Effector memory CD4-positive, alpha-beta T cell (primary cell): Measurements from ENCODE around the gene FNDC3A.

Experiments used
- DNase-seq, 3 donors: peaks; one replicate each; pipeline ENCODE4 v3.0.0-alpha.2; 2020
- H3K27ac ChIP-seq: 2 replicates; pipeline ENCODE4 v1.7.0; 2013; ENCODE audit warnings: mild to moderate bottlenecking, low read length, moderate library complexity; ENCODE audit not compliant: insufficient read depth, poor library complexity, severe bottlenecking
- H3K27me3 ChIP-seq: replicated peaks from 2 replicates; pipeline ENCODE4 v1.7.0; 2013; ENCODE audit warnings: mild to moderate bottlenecking, low read length; ENCODE audit not compliant: insufficient read depth, control insufficient read depth, poor library complexity, severe bottlenecking
- H3K36me3 ChIP-seq: 2 replicates; pipeline ENCODE4 v1.7.0; 2013; ENCODE audit warnings: mild to moderate bottlenecking, low read length, moderate library complexity; ENCODE audit not compliant: control insufficient read depth, insufficient read depth
- H3K4me1 ChIP-seq: 2 replicates; pipeline ENCODE4 v1.7.0; 2013; ENCODE audit warnings: low read length, mild to moderate bottlenecking; ENCODE audit not compliant: control insufficient read depth, insufficient read depth, poor library complexity, severe bottlenecking
- H3K4me3 ChIP-seq: 2 replicates; pipeline ENCODE4 v1.7.0; 2013; ENCODE audit warnings: low read length, low read depth, mild to moderate bottlenecking; ENCODE audit not compliant: insufficient read depth, poor library complexity, severe bottlenecking
- H3K9me3 ChIP-seq: 2 replicates; pipeline ENCODE4 v1.7.0; 2013; ENCODE audit warnings: mild to moderate bottlenecking, low read length, moderate library complexity; ENCODE audit not compliant: control insufficient read depth

The FNDC3A gene

GRCh38 chr13:49029570-49029969, 53.9 kb downstream of the FNDC3A start:
- H3K27me3 ChIP-seq: no peaks in the 10 kb centered on the region
- no peaks in the 10 kb centered on the region for H3K9me3 ChIP-seq
- no peak overlapping the region for H3K27ac ChIP-seq
- H3K4me3 ChIP-seq: no peak overlapping the region
- peaks cover 4% of the 10 kb centered on the region for H3K36me3 ChIP-seq
- H3K4me1 ChIP-seq: no peaks in the 10 kb centered on the region
- no peak for DNase-seq

- H3K4me3 ChIP-seq: no peak overlapping the region
- H3K27ac ChIP-seq: no peak overlapping the region
- no peaks in the 10 kb centered on the region for H3K4me1 ChIP-seq
- H3K36me3 ChIP-seq: peaks cover 4% of the 10 kb centered on the region
- no peaks in the 10 kb centered on the region for H3K9me3 ChIP-seq
- DNase-seq: no peak
- H3K27me3 ChIP-seq: no peaks in the 10 kb centered on the region
Measured at GRCh38 chr13:49030213-49030612, 54.5 kb downstream of the FNDC3A start.

- Histone ChIP-seq H3K27me3 (no peaks in the 10 kb centered on the region), H3K36me3 (no peaks in the 10 kb centered on the region), H3K9me3 (no peaks in the 10 kb centered on the region), H3K4me3 (no peak overlapping the region), H3K27ac (no peak overlapping the region), H3K4me1 (no peaks in the 10 kb centered on the region)
- DNase-seq: no peak
Measured at GRCh38 chr13:49040872-49041271, 65.2 kb downstream of the FNDC3A start.

DNA sequence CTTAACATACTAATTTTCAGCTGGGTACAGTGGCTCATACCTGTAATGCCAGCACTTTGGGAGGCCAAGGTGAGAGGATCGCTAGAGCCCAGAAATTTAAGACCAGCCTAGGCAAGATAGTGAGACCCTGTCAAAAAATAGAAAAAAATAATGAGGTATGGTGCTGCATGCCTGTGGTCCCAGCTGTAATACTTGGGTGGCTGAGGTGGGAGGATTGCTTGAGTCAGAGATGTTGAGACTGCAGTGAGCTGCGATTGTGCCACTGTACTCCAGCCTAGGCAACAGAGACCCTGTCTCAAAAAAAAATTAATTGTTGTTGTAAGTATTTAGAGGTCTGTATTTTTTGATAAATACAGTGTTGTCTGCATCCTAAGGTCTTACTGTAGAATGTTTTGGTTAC, 66.8 kb downstream of the FNDC3A start:
- Histone ChIP-seq H3K36me3 (no peaks in the 10 kb centered on the region), H3K4me1 (no peaks in the 10 kb centered on the region), H3K9me3 (no peaks in the 10 kb centered on the region), H3K27me3 (no peaks in the 10 kb centered on the region), H3K27ac (no peak overlapping the region), H3K4me3 (no peak overlapping the region)
- DNase-seq: no peak

GRCh38 chr13:49044008-49044407, 68.3 kb downstream of the FNDC3A start:
- H3K4me3 ChIP-seq: no peak overlapping the region

DNA sequence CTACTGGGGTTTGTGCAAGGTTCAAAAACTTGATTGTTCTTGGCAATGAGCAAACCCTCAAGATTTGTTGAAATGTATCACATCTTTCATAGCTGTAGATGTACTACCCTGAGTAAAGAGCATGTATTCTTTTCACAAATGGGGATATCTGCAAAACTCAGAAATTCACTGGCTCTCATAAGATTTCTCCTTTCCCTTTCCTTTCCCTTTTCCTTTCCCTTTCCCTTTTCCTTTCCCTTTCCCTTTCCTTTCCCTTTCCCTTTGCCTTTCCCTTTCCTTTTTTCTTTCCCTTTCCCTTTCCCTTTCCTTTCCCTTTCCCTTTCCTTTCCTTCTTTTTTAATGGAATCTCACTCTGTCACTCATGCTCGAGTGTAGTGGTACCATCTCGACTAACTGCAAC, 69.1 kb downstream of the FNDC3A start:
- Histone ChIP-seq H3K4me1 (no peaks in the 10 kb centered on the region), H3K9me3 (no peaks in the 10 kb centered on the region)
- no peak for DNase-seq

More at GRCh38 chr13:49044008-49044407, 68.3 kb downstream of the FNDC3A start:
- no peaks in the 10 kb centered on the region for H3K27me3 ChIP-seq
- H3K9me3 ChIP-seq: no peaks in the 10 kb centered on the region
- DNase-seq: no peak
- H3K27ac ChIP-seq: no peak overlapping the region
- H3K4me1 ChIP-seq: no peaks in the 10 kb centered on the region
- no peaks in the 10 kb centered on the region for H3K36me3 ChIP-seq

GRCh38 chr13:49046002-49046401, 70.3 kb downstream of the FNDC3A start:
- no peaks in the 10 kb centered on the region for H3K9me3 ChIP-seq
- no peaks in the 10 kb centered on the region for H3K4me1 ChIP-seq
- H3K27me3 ChIP-seq: no peaks in the 10 kb centered on the region
- H3K36me3 ChIP-seq: no peaks in the 10 kb centered on the region
- H3K27ac ChIP-seq: no peak overlapping the region
- DNase-seq: no peak
- no peak overlapping the region for H3K4me3 ChIP-seq

More for the DNA sequence above, 69.1 kb downstream of the FNDC3A start:
- Histone ChIP-seq H3K36me3 (no peaks in the 10 kb centered on the region), H3K4me3 (no peak overlapping the region), H3K27me3 (no peaks in the 10 kb centered on the region), H3K27ac (no peak overlapping the region)

- H3K36me3 ChIP-seq: no peaks in the 10 kb centered on the region
- H3K27me3 ChIP-seq: no peaks in the 10 kb centered on the region
- H3K4me3 ChIP-seq: no peak overlapping the region
- no peaks in the 10 kb centered on the region for H3K4me1 ChIP-seq
- H3K27ac ChIP-seq: no peak overlapping the region
- DNase-seq: no peak
- H3K9me3 ChIP-seq: no peaks in the 10 kb centered on the region
Measured at GRCh38 chr13:49046519-49046918, 70.8 kb downstream of the FNDC3A start.

GRCh38 chr13:49052813-49053212, 77.1 kb downstream of the FNDC3A start:
- no peak for DNase-seq
- Histone ChIP-seq H3K4me3 (no peak overlapping the region), H3K36me3 (no peaks in the 10 kb centered on the region), H3K9me3 (no peaks in the 10 kb centered on the region), H3K27ac (no peak overlapping the region), H3K27me3 (no peaks in the 10 kb centered on the region), H3K4me1 (no peaks in the 10 kb centered on the region)

- H3K4me3 ChIP-seq: no peak overlapping the region
- H3K27ac ChIP-seq: no peak overlapping the region
- no peaks in the 10 kb centered on the region for H3K4me1 ChIP-seq
- H3K36me3 ChIP-seq: no peaks in the 10 kb centered on the region
- no peaks in the 10 kb centered on the region for H3K9me3 ChIP-seq
- no peak for DNase-seq
- no peaks in the 10 kb centered on the region for H3K27me3 ChIP-seq
Measured at GRCh38 chr13:49053215-49053614, 77.5 kb downstream of the FNDC3A start.

DNA sequence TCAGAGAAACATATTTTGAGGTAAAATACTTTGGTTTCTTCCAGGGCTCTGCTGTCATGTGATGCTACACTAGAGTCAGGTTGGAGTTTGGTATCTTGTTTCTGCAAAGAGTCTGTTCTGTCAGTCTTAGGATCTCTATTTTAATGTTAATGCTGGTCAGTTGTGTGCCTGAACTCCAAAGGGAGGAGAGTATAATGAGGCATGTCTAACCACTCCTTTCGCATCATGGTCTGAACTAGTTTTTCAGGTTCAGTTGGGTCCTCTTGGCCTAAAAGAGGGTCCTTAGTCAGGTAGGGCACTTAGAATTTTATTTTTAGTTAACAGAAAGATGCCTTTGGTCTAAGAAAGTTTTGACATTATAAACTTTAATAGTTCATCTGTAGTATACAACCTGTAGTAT, 78.2 kb downstream of the FNDC3A start:
- Histone ChIP-seq H3K4me3 (no peak overlapping the region), H3K36me3 (no peaks in the 10 kb centered on the region), H3K9me3 (no peaks in the 10 kb centered on the region), H3K4me1 (no peaks in the 10 kb centered on the region), H3K27me3 (no peaks in the 10 kb centered on the region), H3K27ac (no peak overlapping the region)
- DNase-seq: no peak
